ENCODE data around the gene IQGAP3.

DNA sequence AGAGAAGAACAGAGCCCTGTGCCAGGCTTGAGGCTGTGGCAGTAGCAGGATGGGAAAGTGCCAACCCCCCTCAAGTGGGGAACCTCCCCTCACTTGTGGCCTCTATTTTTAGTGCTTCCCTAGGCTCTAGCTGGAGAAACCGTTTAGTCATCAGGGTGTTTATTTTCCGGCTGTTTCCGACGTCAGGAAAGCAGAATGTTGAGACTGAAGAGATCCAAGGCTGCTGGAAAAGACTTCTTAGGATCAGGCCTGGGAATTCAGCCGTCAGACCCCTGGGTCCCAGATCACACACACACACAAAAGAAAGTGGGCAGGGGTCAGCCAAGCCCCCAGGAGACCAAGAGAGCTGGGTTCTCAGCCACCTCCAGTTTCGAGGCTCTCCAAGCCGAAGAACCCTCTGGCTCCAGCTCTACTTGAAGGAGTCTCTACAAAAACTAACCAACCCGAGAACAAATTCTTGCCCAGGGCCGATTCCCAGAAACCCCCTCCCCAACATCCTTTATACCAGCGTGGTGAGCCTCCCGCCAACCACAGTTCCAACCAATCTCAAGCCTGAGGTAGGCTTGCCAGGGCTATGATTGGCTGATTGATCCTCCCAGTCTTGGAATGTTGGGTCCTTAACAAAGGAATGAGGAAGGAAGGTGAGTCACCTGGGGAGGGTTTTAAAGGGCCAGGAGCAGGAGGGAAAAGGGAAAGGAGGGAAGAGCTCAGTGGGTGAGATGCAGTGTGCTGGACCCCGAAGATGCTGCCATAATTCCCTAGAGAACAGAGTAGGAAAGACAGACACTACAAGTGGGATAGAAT is 69.3 kb downstream of the IQGAP3 start:
- TF ChIP-seq, protein P1, sequence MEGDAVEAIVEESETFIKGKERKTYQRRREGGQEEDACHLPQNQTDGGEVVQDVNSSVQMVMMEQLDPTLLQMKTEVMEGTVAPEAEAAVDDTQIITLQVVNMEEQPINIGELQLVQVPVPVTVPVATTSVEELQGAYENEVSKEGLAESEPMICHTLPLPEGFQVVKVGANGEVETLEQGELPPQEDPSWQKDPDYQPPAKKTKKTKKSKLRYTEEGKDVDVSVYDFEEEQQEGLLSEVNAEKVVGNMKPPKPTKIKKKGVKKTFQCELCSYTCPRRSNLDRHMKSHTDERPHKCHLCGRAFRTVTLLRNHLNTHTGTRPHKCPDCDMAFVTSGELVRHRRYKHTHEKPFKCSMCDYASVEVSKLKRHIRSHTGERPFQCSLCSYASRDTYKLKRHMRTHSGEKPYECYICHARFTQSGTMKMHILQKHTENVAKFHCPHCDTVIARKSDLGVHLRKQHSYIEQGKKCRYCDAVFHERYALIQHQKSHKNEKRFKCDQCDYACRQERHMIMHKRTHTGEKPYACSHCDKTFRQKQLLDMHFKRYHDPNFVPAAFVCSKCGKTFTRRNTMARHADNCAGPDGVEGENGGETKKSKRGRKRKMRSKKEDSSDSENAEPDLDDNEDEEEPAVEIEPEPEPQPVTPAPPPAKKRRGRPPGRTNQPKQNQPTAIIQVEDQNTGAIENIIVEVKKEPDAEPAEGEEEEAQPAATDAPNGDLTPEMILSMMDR (conservative IDR thresholded peaks at IDR 0.05 in 1 of 2, IDR thresholded peaks at IDR 0.05 in 1 of 2; ENCODE audit: low read depth in 1 of 2, low read length in 2 of 2) = no peak
- no peak for TF ChIP-seq EZH2 (IDR thresholded peaks at IDR 0.05; ENCODE audit: low read length, missing control alignments)
